ENCODE data around the gene RPL36AL.
"Not testable (repeated sequence)": the region's sequence is repeated elsewhere in the genome, so short reads cannot be mapped to it uniquely, and the experiment has no call there.

RPL36AL gene

GRCh38 chr14:49619273-49619672 is 1.2 kb downstream of the RPL36AL start:
- not testable (repeated sequence) for DNase-seq (ENCODE audit: low read depth)

- DNase-seq (ENCODE audit: low read depth): no peak
These were observed 2.4 kb downstream of the RPL36AL start for GRCh38 chr14:49617852-49618519.

DNA sequence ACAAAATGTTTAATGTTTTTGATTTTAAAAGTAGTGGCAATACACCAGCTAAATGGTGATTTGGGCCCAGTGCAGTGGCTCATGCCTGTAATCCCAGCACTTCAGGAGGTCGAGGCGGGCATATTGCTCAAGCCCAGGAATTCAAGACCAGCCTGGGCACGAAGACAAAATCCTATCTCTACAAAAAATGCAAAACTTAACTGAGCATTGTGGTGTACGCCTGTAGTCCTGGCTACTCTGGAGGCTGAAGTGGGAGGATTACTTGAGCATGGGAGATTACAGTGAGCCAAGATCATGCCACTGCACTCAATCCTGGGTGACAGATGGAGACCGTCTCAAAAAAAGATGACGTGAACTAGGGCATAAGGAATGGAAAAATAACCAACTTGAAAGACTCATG is 4.7 kb downstream of the RPL36AL start:
- no peak for DNase-seq (ENCODE audit: low read depth)

DNA sequence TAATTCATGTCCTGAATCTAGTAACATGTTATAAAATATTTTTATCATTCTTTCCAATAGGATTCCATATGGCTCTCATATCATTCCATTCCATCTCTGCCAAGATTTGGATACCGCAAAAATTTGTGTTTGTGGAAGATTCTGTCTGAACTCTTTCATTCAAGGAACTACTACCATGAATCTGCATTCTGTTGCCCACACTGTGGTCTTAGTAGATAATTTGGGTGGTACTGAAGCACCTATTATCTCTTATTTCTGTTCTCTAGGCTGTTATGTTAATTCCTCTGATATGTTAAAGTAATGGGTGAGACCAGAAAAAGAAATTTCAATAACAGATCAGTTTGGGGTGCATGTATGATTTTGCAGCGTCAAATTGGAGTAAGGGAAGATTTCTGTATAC is 6.2 kb downstream of the RPL36AL start:
- no peak for DNase-seq (ENCODE audit: low read depth)

GRCh38 chr14:49612671-49613070 is 7.8 kb downstream of the RPL36AL start:
- no peak for DNase-seq (ENCODE audit: low read depth)

DNA sequence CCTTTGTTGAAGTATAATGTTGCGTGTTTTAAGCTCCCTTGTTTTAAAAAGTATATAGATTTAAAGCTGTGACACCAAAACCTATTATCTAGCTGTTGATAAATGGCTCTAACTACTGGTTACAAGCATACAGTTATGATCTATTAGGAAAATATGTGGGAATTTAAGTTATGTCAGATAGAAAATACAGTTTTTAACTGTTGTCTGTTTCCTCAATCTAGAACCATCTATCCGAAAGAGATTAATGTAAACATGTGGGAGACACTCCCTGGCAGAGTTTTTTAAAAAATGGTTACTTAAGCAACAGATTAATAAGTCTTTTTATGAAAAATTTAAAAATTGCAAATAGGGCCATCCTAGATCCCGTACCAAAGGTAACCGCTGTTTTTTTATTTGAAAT is 8.2 kb downstream of the RPL36AL start:
- DNase-seq (ENCODE audit: low read depth): no peak

DNA sequence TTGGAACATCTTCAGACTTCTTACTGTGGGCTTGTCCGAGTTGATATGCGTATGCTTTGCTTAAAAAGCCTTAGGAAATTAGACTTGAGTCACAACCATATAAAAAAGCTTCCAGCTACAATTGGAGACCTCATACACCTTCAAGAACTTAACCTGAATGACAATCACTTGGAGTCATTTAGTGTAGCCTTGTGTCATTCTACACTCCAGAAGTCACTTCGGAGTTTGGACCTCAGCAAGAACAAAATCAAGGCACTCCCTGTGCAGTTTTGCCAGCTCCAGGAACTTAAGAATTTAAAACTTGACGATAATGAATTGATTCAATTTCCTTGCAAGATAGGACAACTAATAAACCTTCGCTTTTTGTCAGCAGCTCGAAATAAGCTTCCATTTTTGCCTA is 12.8 kb downstream of the RPL36AL start:
- DNase-seq (ENCODE audit: low read depth): no peak

- DNase-seq (ENCODE audit: low read depth): peak; percentile 77
These were observed 21.7 kb downstream of the RPL36AL start, which contains the start of gene LRR1 for GRCh38 chr14:49598485-49599300. TSS of gene LRR1 (plus strand) at chr14:49598940. CDS start at chr14:49599021, 81 bp downstream.

DNA sequence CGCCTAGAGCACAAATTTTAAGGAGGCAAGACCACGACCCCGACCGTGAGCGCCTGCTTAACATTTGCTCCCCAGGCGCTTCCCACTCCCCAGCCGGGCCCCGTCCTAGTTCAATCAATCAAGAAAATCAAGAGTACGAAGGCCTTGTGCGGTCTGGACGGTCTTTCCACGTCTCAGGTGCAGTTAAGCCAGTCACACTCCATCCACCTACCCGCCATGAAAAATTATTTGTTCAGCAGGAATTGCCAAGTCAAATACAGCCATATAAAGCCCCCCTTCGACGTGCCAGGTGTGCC is 22.3 kb downstream of the RPL36AL start:
- DNase-seq (ENCODE audit: low read depth): no peak

DNA sequence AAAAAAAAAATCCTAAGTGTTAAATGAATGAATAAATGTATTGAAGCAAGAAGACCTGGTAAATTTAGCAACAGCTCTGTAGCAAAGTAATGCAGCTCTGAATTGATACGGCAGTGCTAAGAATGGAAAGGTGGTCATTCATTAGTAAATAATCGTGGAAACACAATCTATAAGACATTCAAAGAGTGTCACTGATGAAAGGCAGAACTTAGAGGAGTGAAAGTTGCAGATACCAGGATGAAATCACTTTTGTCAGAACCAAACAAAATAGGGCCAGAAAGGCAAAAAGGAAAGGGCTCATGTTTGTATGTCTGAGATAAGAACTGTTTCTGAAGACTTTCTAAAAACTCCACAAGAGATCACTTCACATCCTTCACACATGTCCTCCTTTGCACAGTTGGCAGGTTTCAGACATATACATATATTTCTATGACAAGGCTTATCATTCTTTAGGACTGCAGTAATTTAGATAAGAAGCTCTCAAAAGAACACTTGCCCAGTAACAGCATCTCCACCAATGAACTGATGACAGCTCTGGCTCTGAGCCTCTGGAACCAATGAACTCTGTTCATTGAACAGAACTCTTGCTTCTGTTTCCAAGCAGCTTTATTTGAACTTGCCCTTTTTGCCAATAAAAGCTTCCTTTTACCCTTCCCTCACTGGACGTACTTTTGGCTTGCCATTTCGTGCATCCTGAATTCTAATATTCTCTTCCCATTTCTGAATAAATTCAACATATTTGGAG is 25.9 kb downstream of the RPL36AL start:
- no peak for DNase-seq (ENCODE audit: low read depth)

DNA sequence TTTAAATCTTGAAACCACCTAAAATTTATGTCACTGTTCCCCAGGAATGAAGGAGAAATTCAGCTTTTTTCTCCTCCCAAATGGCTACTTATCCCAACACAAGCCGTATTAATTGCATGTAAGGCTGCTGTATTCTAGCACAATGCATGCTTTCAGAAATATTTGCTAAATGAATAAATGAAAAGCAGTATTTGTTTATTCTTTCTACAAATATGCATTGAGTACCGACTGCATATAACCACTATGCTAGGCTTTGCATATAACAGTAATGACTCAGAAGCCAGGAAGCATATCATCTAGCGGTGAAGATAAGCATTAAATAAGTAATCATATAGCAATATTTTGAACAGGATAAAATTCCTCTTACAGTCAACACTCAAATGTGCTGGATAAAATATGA is 27.4 kb downstream of the RPL36AL start:
- DNase-seq (ENCODE audit: low read depth): no peak

GRCh38 chr14:49589387-49589786 is 31.0 kb downstream of the RPL36AL start:
- no peak for DNase-seq (ENCODE audit: low read depth)

GRCh38 chr14:49586673-49587460 is 33.6 kb downstream of the RPL36AL start:
- DNase-seq (ENCODE audit: low read depth): peak; percentile 17

GRCh38 chr14:49585803-49586672 is 34.4 kb downstream of the RPL36AL start, which contains the start of gene RPS29:
TSS of gene RPS29 (minus strand) at chr14:49586380. CDS start at chr14:49586346, 34 bp downstream.
- DNase-seq (ENCODE audit: low read depth): peak; percentile 97

DNA sequence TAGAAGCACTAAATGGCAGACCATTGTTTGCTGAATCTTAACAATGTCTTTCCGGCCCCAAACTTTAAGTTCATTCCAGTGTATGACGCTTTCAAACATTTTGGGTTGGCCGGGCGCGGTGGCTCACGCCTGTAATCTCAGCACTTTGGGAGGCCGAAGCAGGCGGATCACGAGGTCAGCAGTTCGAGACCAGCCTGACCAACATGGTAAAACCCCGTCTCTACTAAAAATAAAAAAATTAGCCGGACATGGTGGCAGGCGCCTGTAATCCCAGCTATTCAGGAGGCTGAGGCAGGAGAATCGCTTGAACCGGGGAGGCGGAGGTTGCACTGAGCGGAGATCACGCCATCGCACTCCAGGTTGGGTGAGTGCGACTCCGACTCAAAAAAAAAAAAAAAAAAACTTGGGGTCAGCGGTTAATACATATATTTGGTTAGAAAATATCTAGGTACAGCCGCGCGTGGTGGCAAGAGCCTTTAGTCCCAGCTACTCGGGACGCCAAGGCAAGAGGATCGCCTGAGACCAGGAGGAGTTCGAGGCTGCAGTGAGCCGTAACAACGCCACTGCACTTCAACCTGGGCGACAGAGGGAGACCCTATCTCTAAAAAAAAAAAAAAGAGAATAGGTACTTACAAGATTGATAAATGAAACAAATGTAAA is 35.3 kb downstream of the RPL36AL start:
- not testable (repeated sequence) for DNase-seq (ENCODE audit: low read depth)

- DNase-seq (ENCODE audit: low read depth): no peak
These were observed 36.4 kb downstream of the RPL36AL start for GRCh38 chr14:49584058-49584457.

GRCh38 chr14:49583629-49584028 is 36.8 kb downstream of the RPL36AL start:
- no peak for DNase-seq (ENCODE audit: low read depth)

DNA sequence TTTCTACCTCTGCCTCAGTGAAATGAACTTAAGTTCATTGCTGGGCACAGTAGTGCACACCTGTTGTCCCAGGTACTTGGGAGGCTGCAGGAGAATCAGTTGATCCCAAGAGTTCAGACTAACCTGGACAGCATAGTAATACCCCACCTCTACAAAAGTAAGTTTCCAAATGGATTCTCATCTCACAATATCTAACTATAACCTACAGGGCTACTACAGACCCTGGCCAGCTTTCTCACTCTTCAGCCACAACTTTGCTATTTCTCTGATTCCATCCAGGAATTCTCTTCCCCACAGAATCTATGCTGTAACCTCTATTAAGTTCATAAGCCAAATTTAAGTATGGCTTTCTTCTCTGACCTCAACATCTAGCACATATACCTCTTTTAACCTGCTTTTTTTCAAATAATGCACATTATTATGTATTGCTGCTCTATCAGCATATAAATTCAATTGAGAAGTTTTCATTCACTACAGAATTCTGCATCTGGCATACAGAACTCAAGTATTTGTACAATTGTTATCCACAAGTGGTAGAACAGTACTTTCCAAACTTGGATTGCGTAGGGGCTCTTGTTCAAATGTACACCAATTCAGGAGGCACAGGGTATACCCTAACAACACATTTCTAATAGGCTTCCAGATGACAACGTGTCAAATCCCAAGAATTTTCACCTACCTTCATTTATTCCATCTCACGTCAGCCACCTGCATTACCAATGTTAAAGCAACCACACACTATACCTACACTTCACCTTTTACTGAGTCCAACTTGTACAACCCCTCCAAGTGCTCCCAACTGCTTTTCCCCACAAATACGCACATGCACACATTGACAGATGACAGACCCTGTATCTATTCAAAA is 38.1 kb downstream of the RPL36AL start:
- DNase-seq (ENCODE audit: low read depth): no peak

Data from activated gamma-delta T cell treated with anti-CD3 and anti-CD28 coated beads, Interleukin-2, amount 50 U/mL, for 16 hours (primary cell).